Brain microvascular endothelial cell (primary cell): ENCODE results near the gene COG8.

Source experiments
- DNase-seq: peaks from one replicate; pipeline ENCODE4 v3.0.0-alpha.2; 2020
- H3K27ac ChIP-seq: fragments of 250-450 bp; sonication (Bioruptor Pico); 2 replicates; pipeline ENCODE4 v1.5.1; 2020; ENCODE audit warnings: mild to moderate bottlenecking, moderate library complexity
- H3K27me3 ChIP-seq: fragments of 250-450 bp; sonication (Bioruptor Pico); replicated peaks from 2 replicates; pipeline ENCODE4 v1.5.1; 2020; ENCODE audit warnings: mild to moderate bottlenecking
- H3K36me3 ChIP-seq: fragments of 250-450 bp; sonication (Bioruptor Pico); replicated peaks from 2 replicates; pipeline ENCODE4 v1.5.1; 2020; ENCODE audit warnings: mild to moderate bottlenecking
- H3K4me3 ChIP-seq: 2 replicates; pipeline ENCODE4 v1.5.1; 2011; ENCODE audit warnings: low read depth, mild to moderate bottlenecking, control low read depth, low read length, moderate library complexity
- in situ Hi-C: cut with HindIII; loops from 2 replicates; pipeline ENCODE4 v1.10.0; 2017; ENCODE audit warnings: low sequenced_read_pairs, low pct_ligation_motif_present
- TF ChIP-seq, protein P1 (sequence below): IDR thresholded peaks from 2 replicates; pipeline ENCODE4 v1.5.1; 2011; ENCODE audit warnings: low read depth, mild to moderate bottlenecking, moderate library complexity, low read length, control low read depth, inconsistent platforms; ENCODE audit errors: missing control alignments

The COG8 gene

DNA sequence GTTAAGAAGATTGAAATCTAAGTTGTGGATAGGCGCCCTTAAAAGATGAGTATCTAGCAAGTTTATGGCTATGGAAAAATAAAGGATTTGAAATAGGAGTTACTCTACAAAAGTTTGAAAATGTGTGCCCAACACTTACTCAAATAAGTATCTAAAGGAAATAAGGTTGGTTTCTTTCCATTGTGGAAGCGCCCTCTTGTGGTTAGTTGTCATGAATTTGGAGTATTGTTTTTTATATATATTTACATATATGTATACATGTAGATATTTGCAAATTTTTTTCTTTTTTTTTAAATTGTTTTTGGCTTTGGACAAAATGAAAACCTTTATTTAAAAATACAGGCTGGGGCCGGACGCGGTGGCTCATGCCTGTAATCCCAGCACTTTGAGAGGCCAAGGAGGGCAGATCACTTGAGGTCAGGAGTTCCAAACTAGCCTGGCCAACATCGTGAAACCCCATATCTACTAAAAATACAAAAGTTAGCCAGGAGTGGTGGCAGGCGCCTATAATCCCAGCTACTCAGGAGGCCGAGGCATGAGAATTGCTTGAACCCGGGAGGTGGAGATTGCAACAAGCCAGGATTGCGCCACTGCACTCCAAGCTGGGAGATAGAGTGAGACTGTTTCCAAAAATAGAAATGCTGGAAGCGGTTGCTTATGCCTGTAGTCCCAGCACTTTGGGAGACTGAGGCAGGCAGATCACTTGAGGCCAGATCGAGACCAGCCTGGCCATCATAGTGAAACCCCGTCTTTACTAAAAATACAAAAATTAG lies 52.2 kb downstream of the COG8 start:
- Histone ChIP-seq H3K36me3 (peaks cover 10% of the 10 kb centered on the region), H3K4me3 (no peak overlapping the region), H3K27ac (peak overlapping the region; percentile 54), H3K27me3 (no peaks in the 10 kb centered on the region)
- in situ Hi-C loops, result no loop called here
- TF ChIP-seq, protein P1, sequence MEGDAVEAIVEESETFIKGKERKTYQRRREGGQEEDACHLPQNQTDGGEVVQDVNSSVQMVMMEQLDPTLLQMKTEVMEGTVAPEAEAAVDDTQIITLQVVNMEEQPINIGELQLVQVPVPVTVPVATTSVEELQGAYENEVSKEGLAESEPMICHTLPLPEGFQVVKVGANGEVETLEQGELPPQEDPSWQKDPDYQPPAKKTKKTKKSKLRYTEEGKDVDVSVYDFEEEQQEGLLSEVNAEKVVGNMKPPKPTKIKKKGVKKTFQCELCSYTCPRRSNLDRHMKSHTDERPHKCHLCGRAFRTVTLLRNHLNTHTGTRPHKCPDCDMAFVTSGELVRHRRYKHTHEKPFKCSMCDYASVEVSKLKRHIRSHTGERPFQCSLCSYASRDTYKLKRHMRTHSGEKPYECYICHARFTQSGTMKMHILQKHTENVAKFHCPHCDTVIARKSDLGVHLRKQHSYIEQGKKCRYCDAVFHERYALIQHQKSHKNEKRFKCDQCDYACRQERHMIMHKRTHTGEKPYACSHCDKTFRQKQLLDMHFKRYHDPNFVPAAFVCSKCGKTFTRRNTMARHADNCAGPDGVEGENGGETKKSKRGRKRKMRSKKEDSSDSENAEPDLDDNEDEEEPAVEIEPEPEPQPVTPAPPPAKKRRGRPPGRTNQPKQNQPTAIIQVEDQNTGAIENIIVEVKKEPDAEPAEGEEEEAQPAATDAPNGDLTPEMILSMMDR, result no peak
- peak; percentile 63 for DNase-seq

DNA sequence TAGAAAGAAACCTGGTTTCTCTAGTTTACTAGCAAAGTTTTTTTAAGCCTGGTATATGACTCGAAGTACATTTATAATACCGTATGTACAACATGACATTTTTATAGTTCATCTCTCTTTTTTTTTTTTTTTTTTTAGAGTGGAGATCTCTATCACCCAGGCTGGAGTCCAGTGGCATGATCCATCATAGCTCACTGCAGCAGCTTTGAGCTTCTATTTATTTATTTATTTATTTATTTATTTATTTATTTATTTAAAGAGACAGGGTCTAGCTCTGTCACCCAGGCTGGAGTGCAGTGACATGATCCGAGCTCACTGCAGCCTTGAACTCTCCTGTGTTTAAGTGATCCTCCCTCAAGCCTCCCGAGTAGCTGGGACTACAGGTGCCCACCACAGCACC lies 54.1 kb downstream of the COG8 start:
- in situ Hi-C loops, result no loop called here
- no peak overlapping the region for H3K27ac ChIP-seq
- H3K27me3 ChIP-seq, result no peaks in the 10 kb centered on the region
- no peak for DNase-seq
- H3K36me3 ChIP-seq, result peaks cover 10% of the 10 kb centered on the region
- H3K4me3 ChIP-seq, result no peak overlapping the region
- TF ChIP-seq, protein P1, result no peak

DNA sequence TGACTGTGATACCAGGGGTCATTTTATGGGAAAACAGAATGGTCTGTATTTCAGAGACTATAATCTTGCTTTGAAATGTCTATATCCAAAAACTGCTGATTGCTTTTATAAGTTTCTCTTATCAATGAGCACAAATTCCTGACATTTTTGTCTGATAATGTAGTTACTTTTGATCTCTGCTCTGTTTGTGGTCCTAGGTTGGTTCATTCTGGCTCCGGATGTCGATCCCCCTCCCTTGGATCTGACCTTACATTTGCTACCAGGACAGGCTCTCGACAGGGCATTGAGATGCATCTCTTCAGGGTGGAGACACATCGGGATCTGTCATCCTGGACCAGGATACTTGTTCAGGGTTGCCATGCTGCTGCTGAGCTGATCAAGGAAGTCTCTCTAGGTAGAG lies 55.5 kb downstream of the COG8 start:
- H3K4me3 ChIP-seq, result no peak overlapping the region
- H3K36me3 ChIP-seq, result peaks cover 10% of the 10 kb centered on the region
- TF ChIP-seq, protein P1, result no peak
- no peaks in the 10 kb centered on the region for H3K27me3 ChIP-seq
- no peak for DNase-seq
- in situ Hi-C loops, result no loop called here
- no peak overlapping the region for H3K27ac ChIP-seq

DNA sequence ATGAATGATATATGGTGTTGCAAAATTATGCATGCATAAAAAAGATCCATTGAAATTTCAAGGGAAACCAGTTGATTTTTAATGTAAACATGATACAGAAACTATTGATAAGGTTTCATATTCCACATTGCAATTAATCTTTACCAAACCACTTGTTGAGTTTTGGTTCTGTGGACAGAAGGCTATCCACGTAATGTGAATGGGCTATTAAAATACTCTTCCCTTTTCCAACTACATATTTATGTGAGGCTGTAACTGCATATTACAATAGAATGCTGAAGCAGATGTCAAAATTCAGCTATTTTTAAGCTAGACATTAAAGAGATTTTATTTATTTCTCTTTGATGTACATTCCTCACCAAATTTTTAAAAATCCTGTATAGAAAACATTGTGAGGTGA lies 62.0 kb downstream of the COG8 start:
- TF ChIP-seq, protein P1, result no peak
- Histone ChIP-seq H3K27ac (no peak overlapping the region), H3K27me3 (no peaks in the 10 kb centered on the region), H3K36me3 (no peaks in the 10 kb centered on the region), H3K4me3 (no peak overlapping the region)
- no peak for DNase-seq
- in situ Hi-C loops, result no loop called here
